Posterior cingulate gyrus (tissue), 11 donors: ENCODE data around the gene CCBE1.
"Not testable (repeated sequence)": the region's sequence is repeated elsewhere in the genome, so short reads cannot be mapped to it uniquely, and the experiment has no call there.

Experiments used
- DNase-seq, 10 donors: peaks; one replicate each; pipeline versions ENCODE4 v3.0.0 to v3.0.0-alpha.2; 2020 to 2021; ENCODE audit warnings: mixed read lengths in 3 of 10
- intact Hi-C: fragments of 100-400 bp; cut with DNase I; formaldehyde crosslinking; loops from one replicate; pipeline ENCODE4 v1.15.1; 2023

Gene CCBE1

DNA sequence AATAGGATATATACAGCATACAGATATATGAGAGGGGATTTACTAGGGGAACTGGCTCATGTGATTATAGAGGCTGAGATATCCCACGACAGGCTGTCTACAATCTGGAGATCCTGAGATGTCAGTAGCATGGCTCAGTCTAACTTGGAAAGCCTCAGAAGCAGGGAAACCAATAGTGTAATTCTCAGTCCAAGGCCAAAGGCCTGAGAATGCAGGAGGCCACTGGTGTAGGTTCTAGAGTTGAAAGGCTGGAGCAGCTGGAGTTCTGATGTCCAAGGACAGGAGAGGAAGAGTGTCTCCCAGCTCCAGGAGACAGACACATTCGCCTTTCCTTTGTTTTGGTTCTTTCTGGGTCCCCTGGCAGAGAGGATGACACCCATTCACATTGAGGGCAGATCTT lies 20.1 kb upstream of the CCBE1 start:
- intact Hi-C loops: no loop called here

DNA sequence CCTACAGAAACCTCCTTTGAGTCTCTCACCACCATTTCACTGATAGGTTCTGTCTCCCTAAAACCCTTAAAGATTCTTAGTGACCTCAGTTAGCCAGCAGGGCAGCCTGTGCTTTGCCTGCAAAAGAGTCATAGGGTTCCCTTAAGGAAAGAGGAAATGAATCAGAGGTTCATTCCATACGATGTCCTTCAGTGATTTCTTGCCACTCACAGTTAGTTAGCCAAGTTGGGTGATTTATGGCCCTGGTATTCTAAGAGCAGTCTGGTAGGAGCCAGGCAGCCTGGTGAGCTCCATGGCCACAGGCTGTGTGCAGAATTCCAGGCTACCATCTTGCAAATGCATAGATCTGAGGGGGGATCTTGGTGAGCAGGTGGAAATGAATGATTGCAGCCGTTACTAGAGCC lies 18.7 kb upstream of the CCBE1 start:
- intact Hi-C loops: no loop called here
- no peak for DNase-seq

More for the DNA sequence above, 20.1 kb upstream of the CCBE1 start:
- no peak for DNase-seq

DNA sequence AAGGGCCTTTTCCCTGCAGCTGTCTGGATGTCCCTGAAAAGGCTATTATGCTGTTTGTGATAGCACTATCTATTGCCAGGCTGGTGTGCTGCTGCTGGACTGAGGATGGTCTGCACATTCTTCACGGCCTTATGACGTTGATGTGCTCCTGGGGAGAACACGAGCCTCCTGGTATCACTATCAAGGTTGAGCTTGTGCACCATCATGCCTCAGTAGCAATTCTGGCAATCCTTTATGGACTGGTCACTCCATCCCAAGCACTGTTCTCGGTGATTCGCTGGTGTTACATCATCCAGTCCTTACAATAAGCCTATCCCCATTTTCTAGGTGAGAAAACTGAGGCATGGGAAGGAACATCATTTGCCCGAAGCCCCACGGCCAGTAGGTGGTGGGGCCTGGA lies 18.2 kb upstream of the CCBE1 start:
- intact Hi-C loops: no loop called here
- no peak for DNase-seq

DNA sequence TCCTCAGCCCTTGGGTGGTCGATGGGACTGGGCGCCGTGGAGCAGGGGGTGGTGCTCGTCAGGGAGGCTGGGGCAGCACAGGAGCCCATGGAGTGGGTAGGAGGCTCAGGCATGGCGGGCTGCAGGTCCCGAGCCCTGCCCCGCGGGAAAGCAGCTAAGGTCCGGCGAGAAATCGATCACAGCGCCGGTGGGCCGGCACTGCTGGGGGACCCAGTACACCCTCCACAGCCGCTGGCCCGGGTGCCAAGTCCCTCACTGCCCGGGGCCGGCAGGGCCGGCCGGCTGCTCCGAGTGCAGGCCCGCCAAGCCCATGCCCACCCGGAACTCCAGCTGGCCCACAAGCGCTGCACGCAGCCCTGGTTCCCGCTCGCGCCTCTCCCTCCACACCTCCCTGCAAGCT lies 16.9 kb upstream of the CCBE1 start:
- intact Hi-C loops, DNase-seq: not testable (repeated sequence)

DNA sequence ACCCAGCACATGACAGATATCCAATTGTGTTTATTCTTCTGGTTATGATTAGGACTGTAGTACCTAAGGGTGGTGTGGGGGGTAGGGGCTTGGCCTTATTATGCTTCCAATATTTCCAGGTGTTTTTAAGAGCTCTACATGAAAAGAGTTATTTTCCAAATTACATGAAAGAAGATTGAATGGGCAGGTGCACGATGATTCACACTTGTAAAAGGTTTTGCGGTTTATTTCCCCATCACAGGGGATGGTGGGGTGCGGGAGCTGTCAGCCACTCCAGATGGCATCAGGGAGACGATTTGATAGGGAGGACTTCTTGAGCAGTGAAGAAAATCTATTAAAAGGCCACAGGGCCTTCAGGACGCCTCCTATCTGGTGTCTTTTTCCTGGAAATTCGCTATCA lies 15.1 kb upstream of the CCBE1 start:
- intact Hi-C loops: no loop called here
- DNase-seq: no peak

DNA sequence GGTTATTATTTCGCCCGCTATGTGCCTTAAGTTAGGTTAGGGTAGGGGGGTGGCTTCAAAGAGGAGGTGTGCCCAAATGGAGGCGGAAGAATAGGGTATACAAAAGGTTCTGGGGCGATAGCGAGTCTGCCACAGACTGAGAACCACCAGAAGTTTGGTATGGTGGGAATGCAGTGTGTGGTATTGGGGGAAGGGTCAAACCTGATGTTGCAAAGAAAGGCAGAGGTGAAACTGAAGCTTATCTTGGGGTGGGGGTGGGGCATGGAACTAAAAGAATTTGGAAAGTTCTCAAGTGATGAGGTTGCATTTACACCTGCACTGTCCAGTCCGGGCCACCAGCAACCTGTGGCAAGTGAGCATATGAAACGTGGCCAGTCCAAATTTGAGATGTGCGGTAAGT lies 11.8 kb upstream of the CCBE1 start:
- intact Hi-C loops: no loop called here
- DNase-seq: no peak

DNA sequence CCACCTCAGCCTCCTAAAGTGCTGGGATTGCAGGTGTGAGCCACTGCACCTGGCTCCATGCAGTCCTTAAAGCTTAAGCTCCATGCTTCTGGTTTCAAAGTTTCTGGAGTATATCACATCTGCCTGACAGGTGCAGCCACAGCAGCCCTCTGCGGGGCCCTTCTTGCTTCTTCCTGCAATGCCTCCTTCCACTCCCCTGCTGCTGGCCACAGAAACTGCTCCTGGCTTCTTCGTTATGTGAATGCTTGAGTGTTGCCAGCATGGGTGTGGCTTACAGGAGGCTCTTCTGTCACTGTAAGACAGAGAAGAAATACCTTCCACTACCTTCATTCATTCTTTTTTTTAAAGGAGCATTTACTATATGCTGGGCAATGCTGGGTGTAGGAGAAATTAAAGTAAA lies 10.1 kb upstream of the CCBE1 start:
- DNase-seq: no peak
- intact Hi-C loops: no loop called here

DNA sequence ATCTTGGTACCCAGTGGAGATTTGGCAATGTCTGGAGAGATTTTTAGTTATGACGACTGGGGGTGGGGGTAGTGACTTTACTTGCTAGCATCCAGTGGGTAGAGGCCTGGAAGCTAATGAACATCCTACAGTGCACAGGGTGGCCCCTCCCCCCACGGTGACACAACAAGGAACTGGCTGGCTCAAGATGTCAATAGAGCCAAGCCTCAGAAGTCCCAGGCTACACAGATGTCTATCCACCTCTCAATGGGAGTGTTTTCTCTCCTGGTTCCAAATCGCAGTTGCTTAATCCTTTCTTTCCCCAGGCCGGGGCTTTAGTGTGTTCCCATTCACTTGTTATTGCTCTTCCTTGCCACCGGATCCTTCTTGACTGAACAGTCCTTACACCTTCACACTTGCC lies 9.3 kb upstream of the CCBE1 start:
- DNase-seq: no peak
- intact Hi-C loops: no loop called here

DNA sequence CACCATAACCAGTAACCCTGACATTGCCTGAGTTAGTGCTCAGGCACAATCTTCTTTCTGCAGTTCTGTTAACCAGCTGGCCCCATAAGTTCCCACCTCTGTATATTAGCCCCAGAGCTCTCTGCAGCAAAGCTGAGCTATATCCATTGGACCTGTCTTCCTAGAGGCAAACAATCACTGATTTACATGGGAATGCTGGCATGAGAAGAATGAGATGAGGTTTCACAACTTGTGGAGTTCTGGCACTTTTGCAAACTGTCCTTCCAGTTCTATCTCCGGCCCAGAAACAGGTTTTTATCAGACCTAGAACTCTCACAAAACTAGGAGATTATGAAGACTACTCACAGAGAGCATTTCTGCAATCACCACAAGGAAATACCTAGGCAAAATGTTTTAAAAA lies 7.9 kb upstream of the CCBE1 start:
- DNase-seq: no peak
- intact Hi-C loops: no loop called here

DNA sequence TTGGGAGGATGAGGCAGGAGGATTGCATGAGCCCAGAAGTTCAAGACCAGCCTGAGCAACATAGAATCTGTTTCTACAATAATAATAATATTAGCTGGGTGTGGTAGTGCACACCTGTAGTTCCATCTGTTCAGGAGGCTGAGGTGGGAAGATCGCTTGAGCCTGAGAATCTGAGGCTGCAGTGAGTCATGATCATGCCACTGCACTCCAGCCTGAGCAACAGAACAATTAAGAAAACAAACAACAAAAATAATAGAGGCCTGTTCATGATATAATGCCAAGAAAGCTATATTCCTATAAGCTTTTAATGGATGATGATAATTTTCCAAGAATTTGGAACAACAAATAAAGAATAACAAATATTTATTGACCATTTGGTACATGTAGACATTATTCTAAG lies 6.9 kb upstream of the CCBE1 start:
- intact Hi-C loops: no loop called here
- no peak for DNase-seq

DNA sequence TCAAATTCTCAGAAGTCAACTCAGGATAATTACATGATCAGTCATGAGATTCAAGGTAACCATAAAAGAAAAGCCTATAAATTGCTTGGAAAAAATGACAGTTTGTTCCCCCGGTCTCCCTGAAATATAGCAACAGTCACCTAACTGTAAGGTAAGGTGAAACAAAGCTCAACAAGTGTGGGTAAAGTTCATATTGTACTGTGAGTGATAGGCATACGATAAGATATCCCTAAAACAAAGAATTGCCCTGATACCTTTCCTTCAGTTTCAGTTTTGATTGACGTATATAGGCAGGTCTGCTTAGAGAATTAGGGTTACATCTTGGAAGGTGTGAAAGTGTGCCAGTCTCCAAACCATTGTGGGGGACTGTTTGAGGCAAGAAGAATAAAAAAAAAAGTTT lies 4.0 kb upstream of the CCBE1 start:
- intact Hi-C loops: no loop called here
- DNase-seq: no peak

DNA sequence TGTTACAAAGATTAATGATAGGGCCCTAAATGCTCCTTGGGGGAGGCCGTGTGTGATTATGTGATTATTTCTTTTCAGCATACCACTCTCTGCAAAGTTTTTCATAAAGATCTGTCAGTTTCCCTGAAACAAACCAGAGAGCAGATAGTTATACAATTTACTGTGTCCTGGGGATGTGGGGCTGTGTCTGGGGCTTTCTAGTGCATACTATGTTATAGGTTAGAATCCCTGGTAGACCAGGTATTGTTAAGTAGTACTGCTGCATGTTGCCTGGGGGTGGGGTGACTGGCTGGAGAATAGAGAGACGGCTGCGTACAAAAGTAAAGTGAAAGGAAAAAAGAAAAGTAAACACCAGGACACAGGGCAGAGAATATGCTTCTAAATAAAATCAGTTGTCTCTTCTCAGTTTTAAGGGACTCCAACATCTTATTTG lies 3.3 kb upstream of the CCBE1 start:
- no peak for DNase-seq
- intact Hi-C loops: no loop called here

DNA sequence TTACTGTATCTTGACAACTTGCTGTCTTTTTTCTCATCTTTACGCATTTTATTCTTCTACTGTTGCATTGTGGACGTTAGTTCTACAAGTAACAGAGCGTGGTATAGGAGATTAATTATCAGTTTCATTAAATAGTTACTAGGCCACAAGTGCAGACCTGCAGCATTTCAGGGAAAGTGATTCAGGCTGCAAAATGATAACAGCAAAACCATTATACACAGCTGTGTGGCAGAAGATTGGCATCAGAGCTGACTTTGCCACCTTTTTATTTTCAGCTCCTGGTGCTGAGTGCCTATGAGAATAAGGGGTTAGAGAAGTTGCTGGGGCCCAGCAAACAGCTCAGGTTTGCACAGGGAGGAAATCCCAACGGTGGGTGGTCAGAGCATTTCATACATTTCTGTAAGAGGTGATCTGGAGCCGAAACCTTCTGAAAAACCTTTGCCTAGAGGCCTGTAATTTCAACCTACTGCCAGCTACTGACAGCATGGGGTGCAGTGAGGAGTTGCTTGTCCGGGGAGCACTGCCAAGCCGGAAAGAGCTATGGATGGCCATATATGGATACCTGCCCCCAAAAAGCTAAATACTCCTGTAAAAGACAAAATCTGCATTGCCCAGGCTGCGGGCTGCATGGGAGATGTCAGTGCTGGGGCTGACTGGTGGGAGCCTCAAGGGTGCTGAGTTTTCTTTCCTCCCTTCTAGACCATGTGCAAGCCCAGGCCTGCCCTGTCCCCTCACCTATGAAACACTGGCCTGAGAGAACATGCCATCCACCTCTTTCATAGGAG lies 2.7 kb upstream of the CCBE1 start:
- DNase-seq: no peak
- intact Hi-C loops: no loop called here

DNA sequence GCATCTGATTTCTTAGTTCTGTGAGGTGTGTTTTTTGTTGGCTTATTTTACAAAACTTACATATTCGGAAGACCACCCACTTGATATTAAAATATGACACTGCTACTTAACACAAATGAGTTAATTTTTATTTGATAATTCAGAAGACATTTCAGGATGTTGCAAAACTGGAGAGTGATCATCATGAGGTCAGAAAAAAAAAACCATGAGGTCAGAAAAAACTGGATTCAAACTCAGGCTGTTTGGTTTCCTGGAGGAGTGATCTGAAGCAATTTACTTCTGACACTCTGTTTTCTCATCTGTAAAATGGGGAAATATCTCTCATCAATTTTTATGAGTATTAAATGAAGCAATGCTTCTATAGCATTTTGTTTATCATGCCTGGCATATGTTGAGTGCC lies 1.8 kb upstream of the CCBE1 start:
- intact Hi-C loops: no loop called here
- DNase-seq: no peak

DNA sequence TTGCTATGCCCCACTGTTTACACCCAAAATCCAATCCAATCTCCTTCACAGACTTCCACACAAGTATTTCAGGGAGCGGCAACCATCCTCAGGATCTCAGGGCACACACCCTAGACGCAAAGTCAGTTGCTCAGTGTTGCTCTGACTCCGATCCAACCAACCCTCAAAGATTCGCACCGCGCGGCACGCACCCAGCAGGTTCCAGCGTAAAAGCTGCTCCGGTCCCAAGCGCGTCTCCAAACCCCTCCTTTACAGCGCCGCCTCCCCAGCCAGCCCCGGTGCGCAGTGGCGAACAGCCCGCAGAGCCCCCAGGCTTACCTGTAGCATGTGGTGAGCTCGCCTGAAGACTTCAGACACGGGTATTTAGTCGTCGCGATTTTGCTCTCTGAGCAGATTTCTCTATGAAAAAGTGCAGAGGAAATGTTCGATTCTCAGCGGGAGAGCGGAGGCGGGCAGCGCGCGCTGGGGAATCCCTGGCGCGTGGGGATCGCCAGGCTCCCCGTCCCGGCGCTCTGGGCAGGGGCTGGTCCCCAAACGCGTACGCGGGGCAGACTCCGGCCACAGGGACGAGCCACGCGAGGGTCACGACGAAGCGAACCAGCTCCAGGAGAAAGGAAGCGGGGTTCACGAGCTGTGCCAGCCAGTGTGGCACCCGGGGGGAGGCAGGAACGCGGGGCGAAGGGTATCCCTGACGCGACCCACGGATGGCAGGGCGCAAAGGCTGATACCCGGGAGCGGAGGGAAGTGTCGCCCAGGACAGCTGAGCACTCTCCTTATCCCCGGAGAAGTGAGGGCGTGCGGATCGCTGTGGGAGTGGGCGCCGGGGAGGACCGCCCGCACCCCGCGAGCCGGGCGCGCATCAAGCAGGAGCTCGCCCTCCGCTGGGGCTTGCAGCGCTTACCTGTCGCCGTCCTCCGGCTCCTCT lies 650 bp downstream of the CCBE1 start:
- peak in 1 of 10 donors; percentile 6 for DNase-seq
- intact Hi-C loops: no loop called here

DNA sequence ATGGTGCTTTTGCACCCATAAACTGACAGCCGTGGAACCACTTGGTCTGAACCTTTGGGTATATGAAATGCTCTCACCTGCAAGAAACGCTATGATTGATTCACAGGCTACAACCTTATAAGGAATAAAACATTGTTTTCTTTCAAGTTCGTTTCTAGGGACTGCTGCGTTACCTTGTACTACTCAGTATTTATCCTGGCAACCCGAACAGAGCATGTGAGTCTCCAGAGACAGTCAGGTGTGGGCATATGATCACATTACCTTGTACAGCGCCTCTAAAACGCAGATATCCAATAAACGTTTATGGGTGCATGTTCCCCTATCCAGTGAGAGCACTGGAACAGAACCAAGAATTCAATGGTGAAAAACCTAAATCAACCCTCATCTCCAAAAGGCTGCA lies 1.7 kb downstream of the CCBE1 start:
- DNase-seq: no peak
- intact Hi-C loops: no loop called here

DNA sequence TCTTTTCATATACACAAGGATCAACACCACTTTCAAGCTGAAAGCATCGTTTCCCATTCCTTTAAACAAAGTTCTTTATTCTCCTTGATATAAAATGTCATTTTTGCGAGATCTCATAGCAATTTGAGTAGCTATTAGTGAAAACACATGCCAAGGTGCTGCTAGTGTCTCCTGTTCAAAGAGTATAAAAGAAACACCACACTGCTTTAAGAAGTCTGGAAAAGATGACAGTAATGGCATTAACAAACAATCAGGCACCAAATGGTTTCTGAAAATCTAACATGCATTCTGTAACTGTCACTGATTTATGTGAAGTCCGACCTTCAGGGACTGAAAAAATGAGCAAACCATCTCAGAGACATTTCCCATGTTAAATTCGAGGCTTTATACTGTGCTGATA lies 2.4 kb downstream of the CCBE1 start:
- DNase-seq: no peak
- intact Hi-C loops: no loop called here

DNA sequence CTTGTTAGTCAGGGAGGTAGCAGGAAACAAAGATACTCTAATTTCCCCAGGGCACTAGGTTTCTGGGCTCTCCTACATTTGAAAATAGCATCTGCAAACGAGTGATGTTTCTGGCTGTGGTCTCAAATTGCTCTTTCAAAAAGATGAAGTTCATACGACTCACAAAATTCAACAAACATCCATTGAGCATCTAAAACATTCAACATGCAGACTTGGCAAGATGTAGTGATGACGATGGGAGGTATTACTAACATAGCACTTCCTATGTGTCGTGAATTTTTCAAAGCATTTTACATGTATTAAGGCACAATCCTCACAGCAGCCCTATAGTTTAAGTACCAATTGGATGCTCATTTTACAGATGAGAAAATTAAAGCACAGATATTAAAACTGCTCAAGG lies 5.2 kb downstream of the CCBE1 start:
- no peak for DNase-seq
- intact Hi-C loops: no loop called here

DNA sequence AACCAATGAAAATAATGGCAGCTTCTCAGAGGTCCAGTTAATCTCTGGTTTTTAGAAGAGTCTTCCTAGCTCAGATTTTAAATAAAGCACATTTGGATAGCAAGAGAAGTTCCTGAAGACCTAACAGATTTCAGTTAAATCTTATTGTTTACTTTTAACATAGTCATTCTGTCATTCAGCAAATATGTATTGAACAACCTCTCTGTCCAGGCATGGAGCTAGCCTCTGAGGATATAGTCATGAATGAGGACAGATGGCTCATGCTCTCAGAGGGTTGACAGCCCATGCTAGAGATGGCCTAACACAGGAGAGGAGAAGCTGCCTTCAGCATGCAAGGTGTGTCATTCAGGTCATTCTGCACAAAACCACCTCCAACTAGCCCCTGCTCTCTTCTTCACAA lies 6.2 kb downstream of the CCBE1 start:
- DNase-seq: peak in 1 of 10 donors; percentile 9
- intact Hi-C loops: no loop called here

DNA sequence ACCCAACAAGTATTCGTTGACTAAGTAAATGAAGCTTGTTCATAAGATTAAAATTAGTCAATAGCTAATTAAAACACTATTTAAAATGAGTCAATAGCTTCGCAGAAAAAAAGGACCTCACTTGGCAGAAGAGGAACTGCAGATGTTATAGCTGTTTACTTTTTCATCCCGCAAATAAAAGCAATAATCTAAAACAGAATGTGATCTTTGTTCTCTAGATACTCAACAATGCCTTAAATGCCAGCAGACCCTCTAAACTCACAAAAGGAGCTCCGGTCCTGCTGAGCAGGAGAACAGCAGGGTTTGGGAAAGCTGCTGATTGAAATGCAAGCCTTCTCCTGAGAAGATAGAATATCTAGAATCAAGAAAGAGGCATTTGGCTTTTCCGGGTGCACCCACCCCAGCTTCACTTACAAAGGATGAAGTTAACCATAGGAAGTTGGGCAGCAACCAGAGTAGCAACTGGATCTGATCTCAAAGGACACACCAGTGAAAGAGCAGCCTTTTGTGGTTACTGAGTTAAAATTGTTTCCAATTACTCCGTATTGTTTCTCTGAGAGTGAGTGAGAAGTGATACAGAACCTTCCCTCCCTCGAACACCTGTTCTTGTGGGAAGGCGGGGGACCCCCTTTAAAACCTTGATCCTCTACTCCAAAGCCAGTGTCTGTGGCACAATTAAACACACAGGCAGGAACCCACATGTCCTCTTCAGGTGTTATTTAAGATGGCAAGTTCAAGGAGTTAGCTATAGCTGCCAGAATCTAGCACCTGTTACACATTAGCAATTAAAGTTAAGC lies 6.8 kb downstream of the CCBE1 start:
- no peak for DNase-seq
- intact Hi-C loops: no loop called here

DNA sequence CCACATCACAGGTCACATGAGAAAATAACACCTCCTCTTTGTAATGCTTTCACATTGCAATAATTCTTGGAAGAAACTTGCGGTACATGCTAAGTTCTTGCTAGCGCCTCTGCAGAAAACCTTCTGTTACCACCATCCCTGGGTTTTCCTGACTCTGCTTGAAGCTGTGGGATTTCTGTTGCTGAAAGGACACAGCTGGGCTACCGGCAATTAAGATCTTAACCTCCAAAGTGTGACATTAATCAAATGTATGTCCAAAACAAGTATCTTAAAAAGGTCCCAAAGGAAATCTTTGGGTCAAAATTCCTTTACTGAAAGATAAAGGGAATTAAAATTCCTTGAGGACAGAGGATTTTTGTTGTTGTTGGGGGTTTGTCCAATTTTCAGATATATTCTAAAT lies 7.5 kb downstream of the CCBE1 start:
- DNase-seq: no peak
- intact Hi-C loops: no loop called here
